OCI-LY7 (cell line): ENCODE results near the gene IRX4. TPM values are rescaled to one million over a fixed set of nuclear protein-coding genes. Genes with fewer than 3 reads are reported as not detected.

Experiments used
- BruUV-seq: library from RNA; stranded (reverse); fragments of 400-500 nt; replicated peaks from 2 replicates; lab custom pipeline; 2021; lab: Mats Ljungman, UMichigan
- CTCF ChIA-PET: fragments of 300-600 bp; sonication (Branson Sonifier 250); formaldehyde crosslinking; loops from one replicate; lab custom pipeline; 2022; ENCODE audit warnings: antibody characterized with exemption; ENCODE audit not compliant: unreplicated experiment; lab: Charles Lee
- POLR2A ChIA-PET: fragments of 300-600 bp; sonication (Branson Sonifier 250); formaldehyde crosslinking; loops from one replicate; lab custom pipeline; 2022; ENCODE audit warnings: antibody characterized with exemption; lab: Charles Lee
- DNase-seq: peaks from one replicate; pipeline ENCODE4 v3.0.0-alpha.2; 2015; ENCODE audit warnings: low spot score
- H2AFZ ChIP-seq: fragments of 200-600 bp; sonication (generic), shearing (Covaris generic); 2 replicates; pipeline ENCODE4 v1.6.1; 2014; ENCODE audit warnings: mild to moderate bottlenecking, antibody characterized with exemption, low read length, moderate library complexity
- H3K27ac ChIP-seq: fragments of 200-600 bp; sonication (generic); 2 replicates; pipeline ENCODE4 v1.5.1; 2014; ENCODE audit warnings: mixed run types, low read depth, mild to moderate bottlenecking, moderate library complexity, low read length, inconsistent platforms; ENCODE audit not compliant: poor library complexity, severe bottlenecking
- H3K36me3 ChIP-seq: fragments of 200-600 bp; sonication (generic); 2 replicates; pipeline ENCODE4 v1.6.1; 2014; ENCODE audit warnings: mild to moderate bottlenecking, antibody characterized with exemption, low read length, moderate library complexity, mixed read lengths; ENCODE audit not compliant: insufficient read depth
- H3K4me1 ChIP-seq: fragments of 200-600 bp; sonication (generic); 2 replicates; pipeline ENCODE4 v1.5.1; 2014; ENCODE audit warnings: mild to moderate bottlenecking, low read length; ENCODE audit not compliant: insufficient read depth, poor library complexity, severe bottlenecking
- H3K4me2 ChIP-seq: fragments of 200-600 bp; sonication (generic); 2 replicates; pipeline ENCODE4 v1.6.1; 2014; ENCODE audit warnings: mild to moderate bottlenecking, low read length
- H3K4me3 ChIP-seq: fragments of 200-600 bp; sonication (generic); 2 replicates; pipeline ENCODE4 v1.5.1; 2014; ENCODE audit warnings: mild to moderate bottlenecking, low read depth, low read length; ENCODE audit not compliant: poor library complexity, severe bottlenecking
- H3K79me2 ChIP-seq: fragments of 200-600 bp; sonication (generic); 2 replicates; pipeline ENCODE4 v1.6.1; 2016; ENCODE audit warnings: low read depth, mild to moderate bottlenecking, low read length, moderate library complexity, mixed read lengths; ENCODE audit not compliant: insufficient read depth
- H3K9me2 ChIP-seq: fragments of 200-600 bp; sonication (generic); 2 replicates; pipeline ENCODE4 v1.6.1; 2016; ENCODE audit warnings: mild to moderate bottlenecking, low read length, mixed read lengths; ENCODE audit not compliant: insufficient read depth
- H3K9me3 ChIP-seq: fragments of 200-600 bp; sonication (generic); 2 replicates; pipeline ENCODE4 v1.6.1; 2014; ENCODE audit warnings: mild to moderate bottlenecking, mixed run types, low read length, mixed read lengths
- H4K20me1 ChIP-seq: fragments of 200-600 bp; sonication (generic); 2 replicates; pipeline ENCODE4 v1.6.1; 2014; ENCODE audit warnings: mild to moderate bottlenecking, antibody characterized with exemption, low read length, moderate library complexity, mixed read lengths; ENCODE audit not compliant: insufficient read depth
- EZH2phosphoT487 ChIP-seq: fragments of 200-600 bp; sonication (generic); IDR thresholded peaks from 2 replicates; pipeline ENCODE4 v1.6.1; 2018; ENCODE audit warnings: low read depth, borderline replicate concordance, mild to moderate bottlenecking, mixed run types, antibody characterized with exemption, low read length, moderate library complexity, mixed read lengths
- intact Hi-C: fragments of 100-400 bp; cut with micrococcal nuclease; formaldehyde crosslinking; loops from one replicate; pipeline ENCODE4 v1.10.0; 2022; ENCODE audit not compliant: unreplicated experiment
- total RNA-seq, 2 experiments: library from RNA; depleted of rRNA in 1 of 2; stranded (reverse); fragments of >200 nt in 1 of 2; shearing (Covaris generic) in 1 of 2; gene quantifications; 2 replicates each; pipeline ENCODE4 v1.2.3, GENCODE V29; 2014 to 2022
- TF ChIP-seq, protein P1 (sequence below): fragments of 200-600 bp; sonication (generic); conservative IDR thresholded peaks from 2 replicates; pipeline ENCODE4 v1.5.1; 2014; ENCODE audit warnings: mild to moderate bottlenecking, antibody characterized with exemption, low read length, moderate library complexity, mixed read lengths

IRX4 gene
- total RNA-seq, 2 experiments from 2014 or later = not detected

DNA sequence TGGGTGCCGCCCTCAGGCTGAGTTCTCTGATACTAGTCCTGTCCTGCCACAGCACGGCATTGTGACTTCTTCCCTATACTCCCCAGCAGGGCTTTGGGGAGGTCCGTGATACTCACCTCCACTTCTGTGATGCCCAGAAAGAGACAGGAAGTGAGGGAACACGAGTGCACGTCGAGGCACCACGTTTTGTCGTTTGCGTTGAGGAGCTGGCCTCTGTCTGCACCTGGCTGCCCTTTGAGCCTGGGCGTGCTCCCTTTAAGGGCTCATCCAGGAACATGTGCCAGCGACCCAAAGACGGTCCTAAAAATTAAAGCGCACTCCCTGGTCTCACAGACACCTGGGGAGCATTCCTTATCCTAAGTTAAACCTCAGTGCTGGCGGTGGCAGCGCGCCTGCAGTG is 8.7 kb upstream of the IRX4 start:
- Histone ChIP-seq H4K20me1 (no peaks in the 10 kb centered on the region), H3K9me3 (no peaks in the 10 kb centered on the region), H3K27ac (no peak overlapping the region), H2AFZ (no peak overlapping the region), H3K36me3 (no peaks in the 10 kb centered on the region), H3K4me1 (no peaks in the 10 kb centered on the region), H3K4me2 (no peak overlapping the region), H3K79me2 (no peaks in the 10 kb centered on the region), H3K9me2 (no peaks in the 10 kb centered on the region), H3K4me3 (no peak overlapping the region)
- no peak for DNase-seq
- ChIA-PET POLR2A (no interaction called here), CTCF (no interaction called here)
- intact Hi-C loops = no loop called here
- no peak for TF ChIP-seq EZH2phosphoT487
- TF ChIP-seq, protein P1, sequence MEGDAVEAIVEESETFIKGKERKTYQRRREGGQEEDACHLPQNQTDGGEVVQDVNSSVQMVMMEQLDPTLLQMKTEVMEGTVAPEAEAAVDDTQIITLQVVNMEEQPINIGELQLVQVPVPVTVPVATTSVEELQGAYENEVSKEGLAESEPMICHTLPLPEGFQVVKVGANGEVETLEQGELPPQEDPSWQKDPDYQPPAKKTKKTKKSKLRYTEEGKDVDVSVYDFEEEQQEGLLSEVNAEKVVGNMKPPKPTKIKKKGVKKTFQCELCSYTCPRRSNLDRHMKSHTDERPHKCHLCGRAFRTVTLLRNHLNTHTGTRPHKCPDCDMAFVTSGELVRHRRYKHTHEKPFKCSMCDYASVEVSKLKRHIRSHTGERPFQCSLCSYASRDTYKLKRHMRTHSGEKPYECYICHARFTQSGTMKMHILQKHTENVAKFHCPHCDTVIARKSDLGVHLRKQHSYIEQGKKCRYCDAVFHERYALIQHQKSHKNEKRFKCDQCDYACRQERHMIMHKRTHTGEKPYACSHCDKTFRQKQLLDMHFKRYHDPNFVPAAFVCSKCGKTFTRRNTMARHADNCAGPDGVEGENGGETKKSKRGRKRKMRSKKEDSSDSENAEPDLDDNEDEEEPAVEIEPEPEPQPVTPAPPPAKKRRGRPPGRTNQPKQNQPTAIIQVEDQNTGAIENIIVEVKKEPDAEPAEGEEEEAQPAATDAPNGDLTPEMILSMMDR = no peak
- BruUV-seq = no TSS peak

DNA sequence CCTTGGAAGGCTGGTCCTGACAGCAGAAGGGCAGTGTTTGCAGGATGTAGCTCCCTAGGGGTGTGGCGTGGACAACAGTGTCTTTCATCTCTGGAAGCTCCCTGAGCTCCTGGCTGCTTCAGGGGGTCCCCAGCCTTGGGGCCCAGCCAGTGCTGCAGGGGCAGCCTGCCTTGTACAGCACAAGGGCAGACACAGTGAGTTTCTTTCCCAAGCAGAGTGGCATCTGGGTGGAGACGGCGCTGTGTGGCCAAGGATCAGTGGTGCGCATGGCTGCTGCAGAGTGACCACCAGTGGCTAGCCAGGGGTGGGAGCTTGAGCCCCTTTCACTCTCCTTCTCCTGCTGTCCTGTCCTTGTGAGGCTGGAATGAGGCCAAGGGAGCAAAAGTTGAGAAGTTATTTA is 7.6 kb upstream of the IRX4 start:
- intact Hi-C loops = no loop called here
- H3K4me1 ChIP-seq = no peaks in the 10 kb centered on the region
- DNase-seq = no peak
- CTCF ChIA-PET = no interaction called here
- no peak overlapping the region for H3K4me3 ChIP-seq
- H4K20me1 ChIP-seq = no peaks in the 10 kb centered on the region
- POLR2A ChIA-PET = no interaction called here
- H3K27ac ChIP-seq = no peak overlapping the region
- no peaks in the 10 kb centered on the region for H3K79me2 ChIP-seq
- H3K9me2 ChIP-seq = no peaks in the 10 kb centered on the region
- TF ChIP-seq, protein P1 = no peak
- TF ChIP-seq EZH2phosphoT487 = no peak
- no peak overlapping the region for H3K4me2 ChIP-seq
- H2AFZ ChIP-seq = no peak overlapping the region
- no TSS peak for BruUV-seq
- H3K36me3 ChIP-seq = no peaks in the 10 kb centered on the region
- H3K9me3 ChIP-seq = no peaks in the 10 kb centered on the region

DNA sequence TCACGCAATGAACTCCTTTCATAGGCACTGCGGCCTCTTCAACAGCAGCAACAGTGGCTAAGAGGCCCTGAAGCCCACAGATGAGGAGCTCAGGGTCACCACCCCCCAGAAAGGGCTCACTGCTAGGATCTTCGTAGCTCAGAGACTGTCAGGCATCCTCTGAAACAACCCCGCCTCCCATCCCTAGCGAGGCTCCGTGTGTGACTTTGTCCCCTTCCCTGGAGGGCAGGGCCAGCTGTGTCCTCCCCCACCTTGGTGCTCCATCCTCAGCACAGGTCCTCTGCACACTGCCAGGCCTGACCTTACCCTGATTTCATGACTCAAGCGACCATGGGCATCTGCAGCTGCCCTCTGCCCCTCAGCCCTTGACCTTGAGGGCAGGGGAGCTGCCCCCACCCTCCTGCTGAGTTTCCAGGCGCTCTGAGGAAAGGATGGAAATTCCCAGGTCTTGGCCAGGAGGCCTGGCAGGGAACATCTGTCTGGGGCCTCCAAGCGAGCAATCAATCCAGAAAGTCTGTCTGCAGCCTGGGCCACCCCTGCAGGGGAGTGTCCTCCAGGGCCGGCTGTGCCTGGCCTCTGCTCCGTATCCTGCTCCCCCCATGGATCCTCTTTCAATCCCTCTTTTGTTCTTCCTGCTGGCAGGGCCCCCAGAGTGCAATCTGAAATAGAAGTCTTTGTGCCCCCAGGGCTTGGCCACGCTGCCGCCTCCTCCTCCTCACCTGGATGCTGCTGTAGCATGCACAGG is 6.8 kb upstream of the IRX4 start:
- Histone ChIP-seq H3K4me2 (no peak overlapping the region), H3K4me1 (no peaks in the 10 kb centered on the region), H3K79me2 (no peaks in the 10 kb centered on the region), H3K4me3 (no peak overlapping the region), H4K20me1 (no peaks in the 10 kb centered on the region), H3K27ac (no peak overlapping the region), H2AFZ (no peak overlapping the region), H3K9me2 (no peaks in the 10 kb centered on the region), H3K9me3 (no peaks in the 10 kb centered on the region), H3K36me3 (no peaks in the 10 kb centered on the region)
- TF ChIP-seq, protein P1 = no peak
- no peak for TF ChIP-seq EZH2phosphoT487
- no peak for DNase-seq
- no TSS peak for BruUV-seq
- intact Hi-C loops = no loop called here
- ChIA-PET CTCF (no interaction called here), POLR2A (interaction anchor here (0.7 to 1.0 kb wide), 2 partner anchors 31 to 525 kb away, joined by 3 read pairs; no protein-coding TSS in a partner anchor)
